ENCODE measurements around the gene ETFA.

- no peak for TF ChIP-seq CTCF (tag by site-specific recombination; IDR thresholded peaks at IDR 0.05)
- no peak for TF ChIP-seq ZNF692 (tag by site-specific recombination; IDR thresholded peaks at IDR 0.05)
- no peak for TF ChIP-seq YY1 (tag by site-specific recombination; IDR thresholded peaks at IDR 0.05)
- no peak for TF ChIP-seq TCF7L2 (IDR thresholded peaks at IDR 0.05; ENCODE audit: borderline replicate concordance, low read depth, low read length)
- no peak for TF ChIP-seq MZF1 (tag by site-specific recombination; IDR thresholded peaks at IDR 0.05; ENCODE audit: borderline replicate concordance)
- TF ChIP-seq ZNF549 (tag by site-specific recombination; IDR thresholded peaks at IDR 0.05), result no peak
- TF ChIP-seq ZBTB44 (tag by site-specific recombination; IDR thresholded peaks at IDR 0.05), result no peak
- no peak for TF ChIP-seq ZFHX2 (tag by site-specific recombination; conservative IDR thresholded peaks at IDR 0.05)
- TF ChIP-seq ZNF776 (tag by site-specific recombination; IDR thresholded peaks at IDR 0.05; ENCODE audit: borderline replicate concordance), result no peak
- TF ChIP-seq ZNF560 (tag by site-specific recombination; IDR thresholded peaks at IDR 0.05; ENCODE audit: borderline replicate concordance), result no peak
- no peak for TF ChIP-seq MEIS1 (CRISPR knock-in tag; IDR thresholded peaks at IDR 0.05; ENCODE audit: borderline replicate concordance)
- TF ChIP-seq ZBTB49 (tag by site-specific recombination; IDR thresholded peaks at IDR 0.05; ENCODE audit: low read depth), result no peak
- no peak for TF ChIP-seq ZFP41 (tag by site-specific recombination; IDR thresholded peaks at IDR 0.05; ENCODE audit: borderline replicate concordance)
These were observed 32.2 kb upstream of the ETFA start for GRCh38 chr15:76343313-76343996.

Data from HEK293 (cell line).